Mesothelial cell of epicardium (in vitro differentiated cells): Measurements from ENCODE around the gene FMO2. TPM values are rescaled to one million over a fixed set of nuclear protein-coding genes. Genes with fewer than 3 reads are reported as not detected.
"Not testable (repeated sequence)": the region's sequence is repeated elsewhere in the genome, so short reads cannot be mapped to it uniquely, and the experiment has no call there.

ENCODE experiments used
- DNase-seq, 2 experiments: peaks; one replicate each; pipeline ENCODE4 v3.0.0; 2021; ENCODE audit warnings: low spot score in 2 of 2; ENCODE audit not compliant: unreplicated experiment in 2 of 2
- H3K27ac Mint-ChIP-seq: 2 replicates; pipeline ENCODE4 v1.8.0; 2021; ENCODE audit warnings: mixed read lengths
- H3K27me3 Mint-ChIP-seq: 2 replicates; pipeline ENCODE4 v1.8.0; 2021; ENCODE audit warnings: low read depth, mixed read lengths
- H3K36me3 Mint-ChIP-seq: 2 replicates; pipeline ENCODE4 v1.8.0; 2021; ENCODE audit warnings: mixed read lengths
- H3K4me1 Mint-ChIP-seq: 2 replicates; pipeline ENCODE4 v1.8.0; 2021; ENCODE audit warnings: mixed read lengths
- H3K4me3 Mint-ChIP-seq: 2 replicates; pipeline ENCODE4 v1.8.0; 2021; ENCODE audit warnings: mild to moderate bottlenecking, moderate library complexity, mixed read lengths
- H3K9me3 Mint-ChIP-seq: 2 replicates; pipeline ENCODE4 v1.8.0; 2021; ENCODE audit warnings: mixed read lengths
- total RNA-seq: library from RNA; stranded (reverse); gene quantifications from 3 replicates; pipeline ENCODE4 v1.2.1, GENCODE V29; 2021
- TF ChIP-seq, protein P1 (sequence below): fragments of 200-600 bp; sonication (generic); IDR thresholded peaks from one replicate; pipeline ENCODE4 v1.5.0; 2021; ENCODE audit warnings: antibody characterized with exemption; ENCODE audit not compliant: unreplicated experiment

The FMO2 gene
- total RNA-seq, 1 donor from 2014 or later: not detected

- no peak for DNase-seq
- no peaks in the 10 kb centered on the region for H3K36me3 Mint-ChIP-seq
- TF ChIP-seq, protein P1, sequence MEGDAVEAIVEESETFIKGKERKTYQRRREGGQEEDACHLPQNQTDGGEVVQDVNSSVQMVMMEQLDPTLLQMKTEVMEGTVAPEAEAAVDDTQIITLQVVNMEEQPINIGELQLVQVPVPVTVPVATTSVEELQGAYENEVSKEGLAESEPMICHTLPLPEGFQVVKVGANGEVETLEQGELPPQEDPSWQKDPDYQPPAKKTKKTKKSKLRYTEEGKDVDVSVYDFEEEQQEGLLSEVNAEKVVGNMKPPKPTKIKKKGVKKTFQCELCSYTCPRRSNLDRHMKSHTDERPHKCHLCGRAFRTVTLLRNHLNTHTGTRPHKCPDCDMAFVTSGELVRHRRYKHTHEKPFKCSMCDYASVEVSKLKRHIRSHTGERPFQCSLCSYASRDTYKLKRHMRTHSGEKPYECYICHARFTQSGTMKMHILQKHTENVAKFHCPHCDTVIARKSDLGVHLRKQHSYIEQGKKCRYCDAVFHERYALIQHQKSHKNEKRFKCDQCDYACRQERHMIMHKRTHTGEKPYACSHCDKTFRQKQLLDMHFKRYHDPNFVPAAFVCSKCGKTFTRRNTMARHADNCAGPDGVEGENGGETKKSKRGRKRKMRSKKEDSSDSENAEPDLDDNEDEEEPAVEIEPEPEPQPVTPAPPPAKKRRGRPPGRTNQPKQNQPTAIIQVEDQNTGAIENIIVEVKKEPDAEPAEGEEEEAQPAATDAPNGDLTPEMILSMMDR: no peak
- H3K4me1 Mint-ChIP-seq: peaks cover 10% of the 10 kb centered on the region
- H3K27ac Mint-ChIP-seq: no peak overlapping the region
- no peak overlapping the region for H3K4me3 Mint-ChIP-seq
- H3K9me3 Mint-ChIP-seq: peaks cover 6% of the 10 kb centered on the region
- peaks cover 4% of the 10 kb centered on the region for H3K27me3 Mint-ChIP-seq
Observed at GRCh38 chr1:171231326-171231725, 46.2 kb downstream of the FMO2 start.

DNA sequence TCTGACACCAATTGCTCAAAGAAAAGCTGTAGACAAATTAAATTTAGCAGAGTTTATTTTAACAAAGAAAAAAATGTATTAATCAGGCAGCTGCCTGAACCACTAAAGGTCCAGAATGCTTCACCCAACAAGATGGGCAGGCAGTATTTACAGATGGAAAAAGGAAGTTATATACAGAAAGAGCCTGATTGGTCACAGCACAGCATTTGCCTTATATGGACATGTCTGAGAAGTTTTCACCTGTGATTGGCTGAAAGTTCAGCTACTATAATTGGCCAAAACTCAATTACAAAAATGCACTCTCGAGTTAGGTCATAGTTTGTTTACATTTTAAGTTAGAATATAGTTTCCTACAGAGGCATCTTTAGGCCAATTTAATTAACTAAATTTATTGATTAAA lies 48.1 kb downstream of the FMO2 start:
- H3K27ac Mint-ChIP-seq: no peak overlapping the region
- H3K36me3 Mint-ChIP-seq: no peaks in the 10 kb centered on the region
- H3K4me1 Mint-ChIP-seq: peaks cover 10% of the 10 kb centered on the region
- TF ChIP-seq, protein P1: no peak
- no peak overlapping the region for H3K4me3 Mint-ChIP-seq
- H3K9me3 Mint-ChIP-seq: peaks cover 12% of the 10 kb centered on the region
- no peak for DNase-seq
- peaks cover 3% of the 10 kb centered on the region for H3K27me3 Mint-ChIP-seq

DNA sequence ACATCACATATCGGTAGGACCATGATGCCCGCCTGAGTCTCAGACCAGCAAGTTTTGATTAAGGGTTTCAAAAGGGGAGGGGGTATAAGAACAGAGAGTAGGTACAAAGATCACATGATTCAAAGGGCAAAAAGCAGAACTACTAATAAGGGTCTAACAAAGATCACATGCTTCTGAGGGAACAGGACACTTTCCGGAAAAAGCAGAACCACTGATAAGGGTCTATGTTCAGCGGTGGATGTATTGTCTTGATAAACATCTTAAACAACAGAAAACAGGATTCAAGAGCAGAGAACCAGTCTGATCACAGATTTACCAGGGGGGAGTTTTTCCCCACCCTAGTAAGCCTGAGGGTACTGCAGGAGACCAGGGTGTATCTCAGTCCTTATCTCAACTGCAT lies 51.1 kb downstream of the FMO2 start:
- not testable (repeated sequence) for H3K36me3 Mint-ChIP-seq, H3K27ac Mint-ChIP-seq, H3K4me1 Mint-ChIP-seq, H3K4me3 Mint-ChIP-seq, H3K27me3 Mint-ChIP-seq, DNase-seq
- peaks cover 37% of the 10 kb centered on the region for H3K9me3 Mint-ChIP-seq

GRCh38 chr1:171243878-171244277 lies 58.8 kb downstream of the FMO2 start:
- DNase-seq: no peak
- no peak overlapping the region for H3K4me3 Mint-ChIP-seq
- TF ChIP-seq, protein P1: no peak
- H3K36me3 Mint-ChIP-seq: no peaks in the 10 kb centered on the region
- H3K9me3 Mint-ChIP-seq: peaks cover 22% of the 10 kb centered on the region
- H3K4me1 Mint-ChIP-seq: no peaks in the 10 kb centered on the region
- H3K27me3 Mint-ChIP-seq: peaks cover 28% of the 10 kb centered on the region
- H3K27ac Mint-ChIP-seq: no peak overlapping the region

GRCh38 chr1:171245458-171246064 lies 60.5 kb downstream of the FMO2 start:
- DNase-seq: no peak
- peaks cover 42% of the 10 kb centered on the region for H3K27me3 Mint-ChIP-seq
- TF ChIP-seq, protein P1: peak; percentile 71
- H3K4me3 Mint-ChIP-seq: no peak overlapping the region
- H3K27ac Mint-ChIP-seq: no peak overlapping the region
- H3K36me3 Mint-ChIP-seq: no peaks in the 10 kb centered on the region
- H3K9me3 Mint-ChIP-seq: peaks cover 8% of the 10 kb centered on the region
- H3K4me1 Mint-ChIP-seq: no peaks in the 10 kb centered on the region

DNA sequence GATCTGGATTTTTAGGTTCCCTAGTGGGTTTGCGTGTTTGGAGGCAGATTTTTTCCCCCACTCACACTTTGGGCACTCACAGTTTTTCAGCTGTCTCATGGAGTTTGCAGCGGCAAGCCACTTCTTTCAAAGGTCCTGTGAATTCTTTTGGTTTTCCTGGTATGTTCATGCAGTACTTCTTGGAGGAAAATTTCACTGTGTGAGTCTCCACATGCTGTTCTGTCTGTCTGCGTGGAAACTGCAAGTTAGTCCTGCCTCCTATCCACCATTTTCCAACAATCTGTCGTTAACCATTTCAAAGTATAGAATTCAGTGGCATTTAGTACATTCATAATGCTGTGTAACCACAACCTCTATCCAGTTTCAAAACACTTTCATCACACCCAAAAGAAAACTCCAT lies 62.4 kb downstream of the FMO2 start:
- H3K27me3 Mint-ChIP-seq: peaks cover 55% of the 10 kb centered on the region
- H3K4me1 Mint-ChIP-seq: peaks cover 7% of the 10 kb centered on the region
- H3K4me3 Mint-ChIP-seq: no peak overlapping the region
- no peaks in the 10 kb centered on the region for H3K9me3 Mint-ChIP-seq
- DNase-seq: no peak
- H3K27ac Mint-ChIP-seq: no peak overlapping the region
- TF ChIP-seq, protein P1: no peak
- H3K36me3 Mint-ChIP-seq: no peaks in the 10 kb centered on the region
